ENCODE measurements around the gene SRSF8.
A peak's percentile ranks its signal among the peaks of the same experiment; 100 is the strongest.

Gene SRSF8

GRCh38 chr11:95072948-95073347 lies 6.2 kb downstream of the SRSF8 start:
- no peak for DNase-seq

GRCh38 chr11:95074792-95075563 lies 8.3 kb downstream of the SRSF8 start:
- no peak for DNase-seq

- DNase-seq, result no peak
Measured at GRCh38 chr11:95076416-95076815, 9.7 kb downstream of the SRSF8 start.

- DNase-seq, result no peak
Measured at GRCh38 chr11:95076981-95077380, 10.3 kb downstream of the SRSF8 start.

GRCh38 chr11:95078526-95078925 lies 11.8 kb downstream of the SRSF8 start:
- no peak for DNase-seq

DNA sequence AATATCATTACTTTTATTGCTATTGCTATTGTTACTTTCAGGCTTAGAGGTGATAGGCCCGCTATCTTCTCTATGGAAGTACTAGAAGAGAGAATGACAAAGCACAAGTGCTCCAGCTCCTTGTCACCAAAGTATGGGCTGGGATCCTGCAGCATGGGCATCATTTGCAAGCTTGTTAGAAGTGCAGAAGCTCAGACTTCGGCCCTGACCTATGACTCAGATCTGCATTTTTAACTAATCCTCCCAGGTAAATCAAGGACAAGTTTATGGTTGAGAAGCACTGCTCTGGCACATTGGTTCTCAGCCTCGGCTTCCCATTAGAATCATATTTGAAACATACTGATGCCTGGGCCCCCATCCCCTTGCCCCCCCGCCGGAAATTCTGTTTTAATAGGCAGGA lies 14.3 kb downstream of the SRSF8 start:
- DNase-seq, result no peak

- no peak for DNase-seq
Measured at GRCh38 chr11:95081412-95081811, 14.7 kb downstream of the SRSF8 start.

DNA sequence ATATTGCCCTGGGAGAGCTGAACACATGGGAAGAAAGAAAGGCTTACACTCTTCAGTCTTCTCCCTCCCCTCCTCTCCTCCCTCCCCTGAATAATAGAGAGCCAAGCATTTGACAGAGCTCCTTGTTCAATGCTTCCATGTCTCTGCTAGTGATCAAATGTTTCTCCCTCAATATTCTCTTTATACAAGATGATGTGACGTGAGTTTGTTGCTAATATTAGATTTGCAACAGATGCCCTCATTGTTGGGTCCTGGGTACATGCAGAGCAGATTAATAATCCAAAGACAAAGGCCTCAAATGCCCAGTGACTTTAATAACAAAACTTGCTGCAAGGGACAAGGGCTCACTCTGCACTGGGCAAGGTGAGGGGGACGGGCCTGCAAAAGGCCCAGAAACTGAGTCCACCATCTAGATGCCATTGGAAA lies 15.9 kb downstream of the SRSF8 start:
- no peak for DNase-seq

DNA sequence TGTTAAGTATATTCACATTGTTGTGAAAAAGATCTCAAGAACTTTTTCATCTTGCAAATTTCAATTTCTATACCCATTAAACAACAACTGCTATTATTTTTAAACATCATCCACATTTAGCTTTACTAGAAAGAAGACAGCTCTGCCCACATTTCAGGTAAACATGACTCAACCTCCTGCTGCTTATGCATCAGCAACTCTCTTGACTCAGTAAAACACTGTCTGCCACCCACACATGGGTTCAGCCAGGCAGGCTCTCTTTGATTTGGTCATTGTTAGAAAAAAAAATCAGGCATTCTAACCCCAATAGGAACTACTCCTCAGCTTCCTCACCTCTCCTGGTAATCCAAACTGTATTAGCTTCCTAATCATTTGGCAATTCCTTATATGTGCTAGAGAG lies 17.8 kb downstream of the SRSF8 start:
- no peak for DNase-seq

DNA sequence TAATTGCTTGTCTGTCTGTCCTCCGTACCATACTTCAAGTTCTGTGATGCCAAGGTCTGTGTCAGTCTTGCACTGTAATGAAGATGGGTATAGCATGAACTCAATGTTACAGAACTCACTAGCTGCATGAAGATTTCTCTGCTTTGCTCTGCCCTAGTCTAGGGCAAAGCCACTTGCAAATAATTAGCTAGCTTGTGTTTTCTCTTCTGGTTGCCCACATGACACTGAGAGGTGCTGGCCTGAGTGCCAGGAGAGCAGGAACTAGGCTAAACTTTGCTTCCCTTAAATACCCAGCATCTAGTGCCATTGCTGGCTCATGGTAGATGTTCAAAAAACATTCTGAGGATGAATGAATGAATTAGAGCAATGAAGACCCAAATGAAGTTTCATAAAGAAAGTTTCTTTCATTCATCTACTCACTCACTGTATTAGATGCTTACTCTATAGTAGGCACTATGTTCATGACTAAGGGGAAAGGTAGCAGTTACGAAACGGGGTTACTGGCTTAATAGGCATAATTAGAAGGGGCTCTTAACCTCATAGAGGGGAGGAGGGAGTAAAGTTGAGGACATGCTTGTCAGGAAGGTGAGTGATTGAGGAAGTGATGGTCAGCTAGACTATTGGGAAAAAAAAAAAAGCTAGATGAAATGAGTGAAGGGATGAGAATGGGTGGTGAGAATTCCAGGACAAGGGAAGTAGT lies 18.5 kb downstream of the SRSF8 start:
- DNase-seq, result no peak

GRCh38 chr11:95086151-95086550 lies 19.4 kb downstream of the SRSF8 start:
- DNase-seq, result no peak

DNA sequence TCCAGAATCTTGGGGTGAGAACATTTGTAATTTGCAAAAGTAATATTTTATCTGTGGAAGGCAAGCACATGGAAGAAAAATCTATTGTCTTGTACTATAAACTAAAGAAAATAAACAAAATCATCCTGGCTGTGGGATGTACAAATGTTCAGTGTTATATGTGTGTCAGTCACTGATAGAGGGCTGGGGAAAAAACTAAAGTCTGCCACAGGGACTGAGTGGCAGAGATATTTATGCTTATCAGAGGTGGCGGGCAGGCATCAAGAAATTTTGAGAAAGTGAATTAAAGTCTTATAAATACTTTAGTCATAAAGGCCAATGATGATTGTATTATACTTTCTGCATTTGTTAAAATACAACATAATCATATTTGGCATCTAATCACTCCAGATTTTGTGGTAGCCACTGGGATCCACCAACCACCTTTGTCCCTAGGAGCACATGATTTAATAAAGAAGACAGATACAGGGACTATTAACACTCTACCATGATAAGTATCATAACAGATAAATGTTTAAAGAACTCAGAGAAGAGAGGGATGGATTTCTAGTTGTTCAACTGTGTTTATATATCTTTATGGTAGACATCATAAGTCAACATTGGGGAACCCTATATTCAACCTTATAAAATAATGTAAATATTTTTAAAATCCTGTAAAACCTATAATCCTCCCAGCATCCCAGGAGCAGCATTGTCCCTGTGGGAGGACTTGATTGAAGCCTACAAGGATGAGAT lies 20.3 kb downstream of the SRSF8 start:
- no peak for DNase-seq

DNA sequence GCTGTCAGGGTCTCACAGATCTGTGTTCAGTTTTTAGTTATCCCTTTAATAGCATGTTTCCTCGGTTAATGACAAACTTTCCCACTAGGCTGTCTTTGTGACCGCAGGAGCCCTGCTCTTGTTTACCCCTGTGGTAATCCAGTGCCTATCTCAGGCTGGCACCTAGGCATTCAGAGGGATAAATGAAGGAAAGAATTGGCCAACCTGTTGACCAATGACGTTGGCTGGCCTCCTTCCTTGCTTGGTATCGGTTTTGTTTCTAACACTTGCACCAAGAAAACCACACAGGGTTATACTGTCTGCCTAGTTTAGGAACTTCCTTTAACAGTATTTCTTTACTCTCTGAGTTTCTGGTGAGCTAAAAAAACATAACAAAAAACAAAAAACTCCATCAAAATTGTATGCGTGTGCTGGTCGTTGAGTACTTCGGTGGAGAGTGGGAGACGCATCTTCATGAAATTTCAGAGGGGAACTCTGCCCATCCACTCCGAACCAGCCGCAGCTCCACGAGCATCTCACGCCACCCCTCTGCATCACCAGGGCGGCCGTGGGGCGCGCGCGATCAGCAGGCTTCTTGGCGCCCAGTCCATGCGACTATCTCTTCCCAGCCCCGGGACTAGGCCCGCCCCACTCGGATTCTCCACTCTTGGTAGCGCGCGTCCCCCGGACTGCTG lies 22.4 kb downstream of the SRSF8 start:
- DNase-seq, result peak; percentile 51

DNA sequence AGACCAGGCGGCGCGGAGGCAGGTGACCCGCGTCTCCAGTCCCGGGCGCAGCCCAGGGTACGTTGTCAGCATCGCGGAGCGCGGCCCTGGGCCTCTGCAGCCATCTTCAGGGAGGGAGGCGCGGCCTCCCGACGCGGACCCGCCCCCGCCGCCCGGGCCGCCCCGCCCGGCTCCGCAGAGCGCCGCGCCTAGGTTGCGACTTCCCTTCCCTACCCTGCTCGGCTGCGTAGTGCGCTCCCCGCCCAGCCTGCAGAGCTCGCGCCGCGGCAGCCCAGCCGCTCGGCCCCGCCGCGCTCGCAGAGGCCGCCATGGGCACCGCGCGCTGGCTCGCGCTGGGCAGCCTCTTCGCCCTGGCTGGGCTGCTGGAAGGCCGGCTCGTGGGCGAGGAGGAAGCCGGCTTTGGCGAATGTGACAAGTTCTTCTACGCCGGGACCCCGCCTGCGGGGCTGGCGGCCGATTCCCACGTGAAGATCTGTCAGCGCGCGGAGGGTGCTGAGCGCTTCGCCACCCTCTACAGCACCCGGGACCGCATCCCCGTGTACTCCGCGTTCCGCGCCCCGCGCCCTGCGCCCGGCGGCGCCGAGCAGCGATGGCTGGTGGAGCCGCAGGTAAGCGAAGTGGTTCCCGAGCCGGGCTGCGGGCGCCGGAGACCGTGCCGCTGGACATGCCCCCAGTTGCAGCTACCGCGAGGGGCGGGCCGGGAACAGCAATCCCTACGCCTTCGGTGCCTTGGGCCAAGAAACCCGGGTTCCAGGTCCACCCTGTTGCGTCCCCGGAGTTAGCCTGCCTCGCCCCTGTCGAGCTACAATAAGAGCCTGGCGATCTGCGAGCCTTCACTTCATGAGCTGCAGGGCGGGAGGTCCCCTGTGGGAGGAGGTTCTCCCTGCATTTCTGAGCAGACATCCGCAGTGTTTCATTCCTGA lies 23.2 kb downstream of the SRSF8 start, which contains the start of gene ENDOD1:
ENDOD1 (plus strand) TSS at position 227 of the 923 bp plus-strand sequence; CDS start at position 309, 82 bp downstream.
- peak; percentile 86 for DNase-seq

DNA sequence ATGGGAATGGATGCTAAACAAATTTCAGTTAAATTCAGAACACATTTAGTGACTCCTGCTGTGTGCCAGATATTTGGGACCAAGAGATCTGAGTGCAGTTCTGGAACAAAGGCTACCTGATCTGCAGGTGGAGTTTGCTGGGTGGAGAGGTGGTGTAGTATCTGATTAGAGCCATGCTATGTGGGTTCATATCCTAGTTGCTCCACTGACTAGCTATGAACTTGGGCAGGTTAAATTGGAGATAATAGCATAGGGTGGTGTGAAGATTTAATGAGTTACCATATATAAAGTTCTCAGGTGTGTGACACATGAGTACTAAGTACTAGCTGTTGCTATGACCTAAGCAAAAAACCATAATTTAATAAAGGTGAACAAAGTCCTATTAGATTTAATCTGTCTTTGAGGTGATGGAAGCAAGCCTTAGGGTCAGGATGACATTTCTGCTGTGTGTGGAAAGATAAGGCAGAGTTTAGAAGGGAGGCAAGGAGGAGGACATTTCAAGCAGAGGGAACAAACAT lies 25.0 kb downstream of the SRSF8 start:
- DNase-seq, result no peak

GRCh38 chr11:95092549-95093324 lies 26.0 kb downstream of the SRSF8 start:
- DNase-seq, result peak; percentile 29

GRCh38 chr11:95093548-95093947 lies 26.8 kb downstream of the SRSF8 start:
- no peak for DNase-seq

DNA sequence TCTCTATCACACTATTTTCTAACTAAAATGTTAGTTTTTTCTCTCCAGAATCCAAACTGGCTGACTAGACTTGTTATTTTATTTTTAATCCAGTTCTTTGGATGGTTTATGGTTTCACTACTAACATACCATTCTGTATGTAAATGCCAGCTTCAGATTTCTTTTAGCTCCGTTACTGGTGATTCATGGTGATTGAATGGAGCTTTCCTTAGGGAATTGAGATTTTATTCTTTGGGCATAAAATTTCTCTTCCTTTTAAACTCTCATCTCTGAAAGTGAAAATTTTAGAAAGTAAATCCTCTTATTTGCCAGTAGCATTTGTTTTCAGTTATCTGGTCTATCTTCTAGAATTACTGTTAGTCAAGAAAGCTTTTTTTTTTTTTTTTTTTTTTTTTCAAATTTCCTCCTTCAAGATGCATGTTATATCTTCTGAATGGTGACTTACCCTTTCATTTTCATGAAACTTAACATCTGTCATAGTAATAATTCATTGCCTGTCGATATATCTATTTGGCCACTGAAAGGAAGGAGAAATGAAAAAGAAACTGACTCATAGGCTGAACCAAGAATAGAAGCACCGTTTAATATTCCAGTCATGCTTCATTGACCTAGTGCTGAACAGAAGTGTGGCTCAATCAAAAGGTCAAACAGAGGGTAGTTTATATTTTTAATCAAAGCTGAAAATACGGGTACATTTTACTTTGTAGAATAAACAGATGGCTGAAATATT lies 29.3 kb downstream of the SRSF8 start:
- DNase-seq, result peak; percentile 9

DNA sequence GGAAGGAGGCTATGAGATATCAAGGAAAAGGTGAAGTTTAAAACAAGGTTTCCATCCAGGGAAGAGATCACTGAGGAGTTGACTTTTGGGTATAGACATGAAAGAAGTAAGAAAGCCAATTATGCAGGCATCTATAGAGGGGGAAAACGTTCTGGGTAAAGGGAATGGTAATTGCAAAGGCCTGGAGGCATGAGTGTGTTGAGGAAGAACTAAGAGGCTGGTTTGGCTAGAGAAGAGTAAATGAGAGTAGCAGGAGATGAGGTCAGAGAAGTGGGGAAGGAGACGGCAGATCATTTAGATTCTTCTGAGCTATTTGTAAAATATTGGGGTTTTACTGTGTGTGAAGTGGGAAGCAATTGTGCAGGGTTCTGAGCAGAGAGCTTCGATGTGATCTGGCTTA lies 30.5 kb downstream of the SRSF8 start:
- DNase-seq, result no peak

DNA sequence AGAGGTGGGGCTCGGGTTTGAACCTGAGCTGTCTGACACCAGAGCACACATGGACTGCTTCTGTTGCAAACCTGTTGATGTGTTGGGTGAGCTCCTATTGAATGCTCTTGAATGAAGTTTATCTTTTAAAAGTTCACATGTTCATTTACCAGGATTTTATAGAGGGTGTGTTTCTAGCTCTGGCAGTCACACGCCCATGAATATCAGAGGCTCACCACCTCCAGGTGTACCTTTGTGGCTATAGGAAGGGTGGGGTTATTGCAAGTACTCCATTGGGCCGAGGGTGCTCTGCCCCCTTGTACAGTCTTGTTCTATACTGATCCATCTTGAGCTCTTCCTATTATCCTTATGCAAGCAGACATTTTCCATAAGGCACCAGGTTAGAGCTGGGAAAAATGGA lies 32.1 kb downstream of the SRSF8 start:
- DNase-seq, result no peak
